ENCODE measurements around the gene VWA7.
"Not testable (repeated sequence)": the region's sequence is repeated elsewhere in the genome, so short reads cannot be mapped to it uniquely, and the experiment has no call there.

The VWA7 gene

GRCh38 chr6:31776989-31777666 is at the start of gene VWA7:
TSS of gene VWA7 (minus strand) at chr6:31777328. CDS start at chr6:31776779, 549 bp downstream.
- DNase-seq (ENCODE audit: low read depth): peak; percentile 36

GRCh38 chr6:31826793-31827285 is 49.7 kb upstream of the VWA7 start:
- no peak for DNase-seq (ENCODE audit: low read depth)

GRCh38 chr6:31825553-31825952 is 48.4 kb upstream of the VWA7 start:
- no peak for DNase-seq (ENCODE audit: low read depth)

- DNase-seq (ENCODE audit: low read depth): not testable (repeated sequence)
These were observed 46.6 kb upstream of the VWA7 start for GRCh38 chr6:31823592-31824196.

- DNase-seq (ENCODE audit: low read depth): peak; percentile 41
These were observed 45.1 kb upstream of the VWA7 start for GRCh38 chr6:31822036-31822821.

- DNase-seq (ENCODE audit: low read depth): no peak
These were observed 44.3 kb upstream of the VWA7 start for GRCh38 chr6:31821301-31822035.

GRCh38 chr6:31820399-31820798 is 43.3 kb upstream of the VWA7 start:
- DNase-seq (ENCODE audit: low read depth): not testable (repeated sequence)

GRCh38 chr6:31819871-31820299 is 42.8 kb upstream of the VWA7 start:
- DNase-seq (ENCODE audit: low read depth): no peak

- not testable (repeated sequence) for DNase-seq (ENCODE audit: low read depth)
These were observed 40.9 kb upstream of the VWA7 start for GRCh38 chr6:31817929-31818511.

GRCh38 chr6:31817133-31817928 is 40.2 kb upstream of the VWA7 start:
- not testable (repeated sequence) for DNase-seq (ENCODE audit: low read depth)

- peak; percentile 52 for DNase-seq (ENCODE audit: low read depth)
These were observed 38.1 kb upstream of the VWA7 start, which contains the start of the genes HSPA1A and HSPA1L for GRCh38 chr6:31815025-31815838. TSS of gene HSPA1A (plus strand) at chr6:31815543. CDS start at chr6:31815757, 214 bp downstream. TSS of gene HSPA1L (minus strand) at chr6:31815283. CDS start at chr6:31811972, 3,311 bp downstream.

- DNase-seq (ENCODE audit: low read depth): peak; percentile 57
These were observed 37.5 kb upstream of the VWA7 start for GRCh38 chr6:31814677-31815024.

GRCh38 chr6:31813465-31813849 is 36.3 kb upstream of the VWA7 start:
- no peak for DNase-seq (ENCODE audit: low read depth)

GRCh38 chr6:31811645-31812044 is 34.5 kb upstream of the VWA7 start:
- DNase-seq (ENCODE audit: low read depth): no peak

GRCh38 chr6:31808599-31808998 is 31.5 kb upstream of the VWA7 start:
- DNase-seq (ENCODE audit: low read depth): not testable (repeated sequence)

- DNase-seq (ENCODE audit: low read depth): peak; percentile 91
These were observed 29.5 kb upstream of the VWA7 start, which contains the start of gene LSM2 for GRCh38 chr6:31806470-31807272. TSS of gene LSM2 (minus strand) at chr6:31806966. CDS start at chr6:31806757, 209 bp downstream.

GRCh38 chr6:31805939-31806469 is 28.9 kb upstream of the VWA7 start:
- DNase-seq (ENCODE audit: low read depth): no peak

Measured in stimulated activated CD8-positive, alpha-beta memory T cell treated with anti-CD3 and anti-CD28 coated beads, Interleukin-15, amount 100 ng/mL, for 1 hour (primary cell).